Fibroblast of lung (primary cell): ENCODE results near the gene OGG1. TPM values are rescaled to one million over a fixed set of nuclear protein-coding genes. Genes with fewer than 3 reads are reported as not detected.

ENCODE experiments used
- DNase-seq, 2 donors: peaks; one replicate each; pipeline versions ENCODE4 v3.0.0 to v3.0.0-alpha.2; 2010; ENCODE audit warnings: low read depth in 2 of 2
- H2AFZ ChIP-seq: 2 replicates; pipeline ENCODE4 v1.5.1; 2012; ENCODE audit warnings: low read length, control low read depth, inconsistent platforms
- H3K27ac ChIP-seq: 2 replicates; pipeline ENCODE4 v1.5.1; 2011; ENCODE audit warnings: low read length, control low read depth; ENCODE audit not compliant: insufficient read depth
- H3K27me3 ChIP-seq: 2 replicates; pipeline ENCODE4 v1.5.1; 2011; ENCODE audit warnings: mild to moderate bottlenecking, low read length; ENCODE audit not compliant: control insufficient read depth, insufficient read depth
- H3K36me3 ChIP-seq: 2 replicates; pipeline ENCODE4 v1.5.1; 2011; ENCODE audit warnings: low read length; ENCODE audit not compliant: control insufficient read depth, insufficient read depth
- H3K4me1 ChIP-seq: 2 replicates; pipeline ENCODE4 v1.5.1; 2011; ENCODE audit warnings: low read length; ENCODE audit not compliant: control insufficient read depth, insufficient read depth; ENCODE audit errors: extremely low read depth
- H3K4me2 ChIP-seq: 2 replicates; pipeline ENCODE4 v1.5.1; 2011; ENCODE audit warnings: low read length, control low read depth; ENCODE audit not compliant: insufficient read depth; ENCODE audit errors: extremely low read depth
- H3K4me3 ChIP-seq, 4 experiments: fragments of 200-600 bp in 1 of 4; sonication (generic) in 1 of 4; replicated peaks in 1 of 4; 2 replicates each; pipeline ENCODE4 v1.5.1; 2011 to 2016; ENCODE audit warnings: low read length in 4 of 4, low read depth in 3 of 4, mild to moderate bottlenecking in 3 of 4, control low read depth in 2 of 4, inconsistent platforms in 1 of 4, mixed read lengths in 1 of 4; ENCODE audit not compliant: insufficient read depth in 1 of 4; ENCODE audit errors: control extremely low read depth in 1 of 4
- H3K79me2 ChIP-seq: 2 replicates; pipeline ENCODE4 v1.5.1; 2012; ENCODE audit warnings: mild to moderate bottlenecking, low read length, inconsistent platforms; ENCODE audit not compliant: control insufficient read depth, insufficient read depth
- H3K9ac ChIP-seq: 2 replicates; pipeline ENCODE4 v1.5.1; 2011; ENCODE audit warnings: mild to moderate bottlenecking, low read length, control low read depth; ENCODE audit not compliant: insufficient read depth
- H3K9me3 ChIP-seq: 2 replicates; pipeline ENCODE4 v1.5.1; 2012; ENCODE audit warnings: low read depth, low read length; ENCODE audit not compliant: control insufficient read depth, insufficient read depth
- H4K20me1 ChIP-seq: 2 replicates; pipeline ENCODE4 v1.5.1; 2011; ENCODE audit warnings: low read length; ENCODE audit not compliant: control insufficient read depth, insufficient read depth; ENCODE audit errors: extremely low read depth
- EZH2 ChIP-seq: IDR thresholded peaks from 2 replicates; pipeline ENCODE4 v1.5.1; 2012; ENCODE audit warnings: low read length, control low read depth, mild to moderate bottlenecking; ENCODE audit errors: missing control alignments
- polyA plus RNA-seq, 2 donors: library from polyadenylated mRNA; depleted of rRNA in 1 of 2; stranded (reverse) in 1 of 2; unstranded in 1 of 2; fragments of >200 nt; gene quantifications; 2 replicates each; pipeline ENCODE4 v1.2.1, GENCODE V29; 2011 to 2012; ENCODE audit warnings: missing spikeins in 1 of 2
- total RNA-seq: library from RNA; depleted of rRNA; stranded (reverse); fragments of >200 nt; gene quantifications from 2 replicates; pipeline ENCODE4 v1.2.1, GENCODE V29; 2014
- TF ChIP-seq, protein P1 (sequence below), 2 donors: IDR thresholded peaks in 1 of 2; conservative IDR thresholded peaks in 1 of 2; 1 replicate in 1 of 2; 2 replicates in 1 of 2; pipeline ENCODE4 v1.5.1; 2011 to 2012; ENCODE audit warnings: low read length in 2 of 2, control low read depth in 1 of 2, inconsistent platforms in 1 of 2, low read depth in 1 of 2, mild to moderate bottlenecking in 1 of 2

The OGG1 gene
- total and polyA plus RNA-seq, 2 donors (not counting 1 experiment from before 2014, with no cell fraction given): 20.1 to 24.4 TPM

GRCh38 chr3:9792405-9793160, 42.8 kb downstream of the OGG1 start, which contains the start of the genes ARPC4 and TADA3:
ARPC4 (plus strand) TSS chr3:9793082; CDS start chr3:9793122, 40 bp downstream.
TADA3 (minus strand) TSS chr3:9792473; CDS start chr3:9791466, 1,007 bp downstream.
- H3K4me1 ChIP-seq: peaks cover 3% of the 10 kb centered on the region
- H3K4me2 ChIP-seq: peak within 1 kb of the TSS; percentile 93
- DNase-seq: peak; percentile 96 to 98
- H3K79me2 ChIP-seq: peaks cover 49% of the 10 kb centered on the region
- H3K27me3 ChIP-seq: no peaks in the 10 kb centered on the region
- peaks cover 20% of the 10 kb centered on the region for H3K36me3 ChIP-seq
- H3K4me3 ChIP-seq: peak within 1 kb of the TSS; percentile 93 to 100 (median 98)
- no peak for TF ChIP-seq EZH2
- TF ChIP-seq, protein P1, sequence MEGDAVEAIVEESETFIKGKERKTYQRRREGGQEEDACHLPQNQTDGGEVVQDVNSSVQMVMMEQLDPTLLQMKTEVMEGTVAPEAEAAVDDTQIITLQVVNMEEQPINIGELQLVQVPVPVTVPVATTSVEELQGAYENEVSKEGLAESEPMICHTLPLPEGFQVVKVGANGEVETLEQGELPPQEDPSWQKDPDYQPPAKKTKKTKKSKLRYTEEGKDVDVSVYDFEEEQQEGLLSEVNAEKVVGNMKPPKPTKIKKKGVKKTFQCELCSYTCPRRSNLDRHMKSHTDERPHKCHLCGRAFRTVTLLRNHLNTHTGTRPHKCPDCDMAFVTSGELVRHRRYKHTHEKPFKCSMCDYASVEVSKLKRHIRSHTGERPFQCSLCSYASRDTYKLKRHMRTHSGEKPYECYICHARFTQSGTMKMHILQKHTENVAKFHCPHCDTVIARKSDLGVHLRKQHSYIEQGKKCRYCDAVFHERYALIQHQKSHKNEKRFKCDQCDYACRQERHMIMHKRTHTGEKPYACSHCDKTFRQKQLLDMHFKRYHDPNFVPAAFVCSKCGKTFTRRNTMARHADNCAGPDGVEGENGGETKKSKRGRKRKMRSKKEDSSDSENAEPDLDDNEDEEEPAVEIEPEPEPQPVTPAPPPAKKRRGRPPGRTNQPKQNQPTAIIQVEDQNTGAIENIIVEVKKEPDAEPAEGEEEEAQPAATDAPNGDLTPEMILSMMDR (conservative IDR thresholded peaks at IDR 0.05 in 1 of 2, IDR thresholded peaks at IDR 0.05 in 1 of 2; ENCODE audit: low read depth in 1 of 2, low read length in 2 of 2): no peak
- peak within 1 kb of the TSS; percentile 85 for H2AFZ ChIP-seq
- no peaks in the 10 kb centered on the region for H3K9me3 ChIP-seq
- H3K27ac ChIP-seq: peak within 1 kb of the TSS; percentile 99
- H3K9ac ChIP-seq: peak within 1 kb of the TSS; percentile 96
- H4K20me1 ChIP-seq: no peaks in the 10 kb centered on the region

DNA sequence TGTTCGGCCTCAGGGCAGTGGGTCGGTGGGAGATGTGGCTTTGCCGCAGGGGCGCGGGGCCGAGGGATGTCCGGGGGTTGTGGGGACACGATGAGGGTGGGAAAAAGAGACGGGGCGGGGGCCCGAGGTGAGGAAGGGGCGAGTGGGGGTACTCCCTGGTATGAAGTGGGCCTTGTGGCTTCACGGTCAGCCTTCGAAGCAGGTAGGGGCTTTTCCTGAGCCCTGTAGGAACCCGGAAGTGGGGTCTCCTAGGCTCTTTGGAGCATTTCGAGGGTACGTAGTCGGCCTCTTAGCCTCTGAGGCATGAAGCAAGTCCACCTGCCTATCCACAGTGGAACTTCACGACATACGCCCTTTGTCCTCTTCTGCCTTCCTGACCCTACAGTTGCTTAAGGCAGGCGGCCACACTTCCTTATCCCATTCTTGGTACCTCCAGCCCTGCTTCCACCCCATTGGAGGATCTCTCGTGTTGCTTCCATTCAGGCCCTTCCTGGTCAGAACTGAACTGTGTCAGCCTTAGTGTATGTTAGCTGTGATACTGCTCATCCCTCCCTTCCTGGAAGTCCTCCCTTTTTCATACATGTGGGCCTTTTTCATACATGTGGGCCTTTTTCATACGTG, 43.5 kb downstream of the OGG1 start:
- peaks cover 52% of the 10 kb centered on the region for H3K79me2 ChIP-seq
- no peaks in the 10 kb centered on the region for H3K27me3 ChIP-seq
- no peaks in the 10 kb centered on the region for H3K9me3 ChIP-seq
- DNase-seq: peak; percentile 45 to 55
- peaks cover 3% of the 10 kb centered on the region for H3K4me1 ChIP-seq
- peak overlapping the region; percentile 93 for H3K4me2 ChIP-seq
- TF ChIP-seq, protein P1 (conservative IDR thresholded peaks at IDR 0.05 in 1 of 2, IDR thresholded peaks at IDR 0.05 in 1 of 2; ENCODE audit: low read depth in 1 of 2, low read length in 2 of 2): peak in 1 of 2 donors; percentile 5
- TF ChIP-seq EZH2: no peak
- peaks cover 21% of the 10 kb centered on the region for H3K36me3 ChIP-seq
- H4K20me1 ChIP-seq: no peaks in the 10 kb centered on the region
- peak overlapping the region; percentile 99 for H3K27ac ChIP-seq
- H3K4me3 ChIP-seq: peak overlapping the region; percentile 93 to 100 (median 98)
- H2AFZ ChIP-seq: peak overlapping the region; percentile 21
- H3K9ac ChIP-seq: peak overlapping the region; percentile 96

GRCh38 chr3:9794400-9794799, 44.6 kb downstream of the OGG1 start:
- no peak overlapping the region for H3K4me3 ChIP-seq
- H3K4me1 ChIP-seq: peaks cover 3% of the 10 kb centered on the region
- peaks cover 53% of the 10 kb centered on the region for H3K79me2 ChIP-seq
- peak overlapping the region; percentile 29 for H3K4me2 ChIP-seq
- H3K36me3 ChIP-seq: peaks cover 17% of the 10 kb centered on the region
- H3K9me3 ChIP-seq: no peaks in the 10 kb centered on the region
- no peaks in the 10 kb centered on the region for H3K27me3 ChIP-seq
- no peak for DNase-seq
- H3K27ac ChIP-seq: no peak overlapping the region
- H2AFZ ChIP-seq: no peak overlapping the region
- TF ChIP-seq, protein P1 (conservative IDR thresholded peaks at IDR 0.05 in 1 of 2, IDR thresholded peaks at IDR 0.05 in 1 of 2; ENCODE audit: low read depth in 1 of 2, low read length in 2 of 2): no peak
- no peak for TF ChIP-seq EZH2
- no peaks in the 10 kb centered on the region for H4K20me1 ChIP-seq
- H3K9ac ChIP-seq: no peak overlapping the region
